ENCODE measurements around the gene PRH2.

Gene PRH2

GRCh38 chr12:10928746-10929286 is at the start of gene PRH2:
Gene PRH2 (plus strand): TSS chr12:10929236. CDS start chr12:10929274, 38 bp downstream.
- CTCF ChIA-PET = no interaction called here
- H3K36me3 ChIP-seq (ENCODE audit: control insufficient read depth in 2 of 2, insufficient read depth in 1 of 2, low read length in 2 of 2) = no peaks in the 10 kb centered on the region

GRCh38 chr12:10884086-10884725 is 44.8 kb upstream of the PRH2 start, which contains the start of gene PRH1:
Gene PRH1 (minus strand): TSS chr12:10884255. CDS start chr12:10884217, 38 bp downstream.
- no peak within 1 kb of the TSS for H3K27ac ChIP-seq (ENCODE audit: extremely low read depth, low read depth, low read length)
- no peaks in the 10 kb centered on the region for H3K36me3 ChIP-seq (ENCODE audit: control insufficient read depth in 2 of 2, insufficient read depth in 1 of 2, low read length in 2 of 2)
- no peak for TF ChIP-seq SP3 (tag by site-specific recombination; IDR thresholded peaks at IDR 0.05)
- TF ChIP-seq GLIS1 (tag by site-specific recombination; IDR thresholded peaks at IDR 0.05) = no peak
- TF ChIP-seq ZNF510 (tag by site-specific recombination; IDR thresholded peaks at IDR 0.05; ENCODE audit: insufficient replicate concordance) = no peak
- TF ChIP-seq OVOL3 (tag by site-specific recombination; IDR thresholded peaks at IDR 0.05) = no peak
- TF ChIP-seq ZXDB (tag by site-specific recombination; IDR thresholded peaks at IDR 0.05) = no peak
- no peak for TF ChIP-seq ZNF133 (tag by site-specific recombination; IDR thresholded peaks at IDR 0.05)
- no peak for TF ChIP-seq SCRT2 (tag by site-specific recombination; IDR thresholded peaks at IDR 0.05)
- TF ChIP-seq ZNF274 (IDR thresholded peaks at IDR 0.05; ENCODE audit: low read length) = no peak
- no peak for TF ChIP-seq ZNF274 (tag by site-specific recombination; IDR thresholded peaks at IDR 0.05; ENCODE audit: borderline replicate concordance)
- TF ChIP-seq ZNF600 (tag by site-specific recombination; IDR thresholded peaks at IDR 0.05) = no peak
- TF ChIP-seq ZNF473 (tag by site-specific recombination; IDR thresholded peaks at IDR 0.05) = no peak
- no peak for TF ChIP-seq KLF1 (tag by site-specific recombination; IDR thresholded peaks at IDR 0.05)
- H3K4me1 ChIP-seq (ENCODE audit: control insufficient read depth, insufficient read depth, low read length) = no peaks in the 10 kb centered on the region
- ChIA-PET CTCF (no interaction called here), POLR2A (no interaction called here)
- H3K9me3 ChIP-seq (ENCODE audit: control insufficient read depth, insufficient read depth, low read depth, low read length) = no peaks in the 10 kb centered on the region
- no peak within 1 kb of the TSS for H3K4me3 ChIP-seq (ENCODE audit: low read depth, low read length)

More at GRCh38 chr12:10928746-10929286, at the start of gene PRH2:
- H3K4me1 ChIP-seq (ENCODE audit: control insufficient read depth, insufficient read depth, low read length) = no peaks in the 10 kb centered on the region
- H3K4me3 ChIP-seq (ENCODE audit: low read depth, low read length) = no peak within 1 kb of the TSS
- no peaks in the 10 kb centered on the region; the same call in 1 of the 2 replicates for H3K9me3 ChIP-seq (ENCODE audit: control insufficient read depth, insufficient read depth, low read depth, low read length)
- TF ChIP-seq ZNF335 (tag by site-specific recombination; conservative IDR thresholded peaks at IDR 0.05) = no peak
- TF ChIP-seq ELK4 (IDR thresholded peaks at IDR 0.05; ENCODE audit: borderline replicate concordance, low read depth, low read length) = no peak
- POLR2A ChIA-PET = no interaction called here
- H3K27ac ChIP-seq (ENCODE audit: extremely low read depth, low read depth, low read length) = no peak within 1 kb of the TSS

GRCh38 chr12:10889226-10889625 is 39.8 kb upstream of the PRH2 start:
- no peak overlapping the region for H3K4me3 ChIP-seq (ENCODE audit: low read depth, low read length)
- ChIA-PET CTCF (no interaction called here), POLR2A (no interaction called here)
- H3K4me1 ChIP-seq (ENCODE audit: control insufficient read depth, insufficient read depth, low read length) = no peaks in the 10 kb centered on the region
- no peaks in the 10 kb centered on the region for H3K36me3 ChIP-seq (ENCODE audit: control insufficient read depth in 2 of 2, insufficient read depth in 1 of 2, low read length in 2 of 2)
- TF ChIP-seq ATF2 (tag by site-specific recombination; IDR thresholded peaks at IDR 0.05; ENCODE audit: low read depth) (peak; percentile 58; the same call in 1 of the 2 replicates), ZNF830 (tag by site-specific recombination; IDR thresholded peaks at IDR 0.05; ENCODE audit: low read depth) (no peak)
- H3K9me3 ChIP-seq (ENCODE audit: control insufficient read depth, insufficient read depth, low read depth, low read length) = no peaks in the 10 kb centered on the region
- H3K27ac ChIP-seq (ENCODE audit: extremely low read depth, low read depth, low read length) = no peak overlapping the region

- Histone ChIP-seq H3K36me3 (ENCODE audit: control insufficient read depth in 2 of 2, insufficient read depth in 1 of 2, low read length in 2 of 2) (no peaks in the 10 kb centered on the region), H3K4me3 (ENCODE audit: low read depth, low read length) (no peak overlapping the region), H3K9me3 (ENCODE audit: control insufficient read depth, insufficient read depth, low read depth, low read length) (no peaks in the 10 kb centered on the region), H3K4me1 (ENCODE audit: control insufficient read depth, insufficient read depth, low read length) (no peaks in the 10 kb centered on the region), H3K27ac (ENCODE audit: extremely low read depth, low read depth, low read length) (no peak overlapping the region)
- CTCF ChIA-PET = no interaction called here
- POLR2A ChIA-PET = no interaction called here
- TF ChIP-seq ZNF433 (tag by site-specific recombination; IDR thresholded peaks at IDR 0.05; ENCODE audit: low read depth) (no peak), KLF1 (tag by site-specific recombination; IDR thresholded peaks at IDR 0.05) (no peak), OVOL3 (tag by site-specific recombination; IDR thresholded peaks at IDR 0.05) (no peak)
Measured at GRCh38 chr12:10891937-10892336, 37.1 kb upstream of the PRH2 start.

Measured in HEK293 (cell line).